Thoracic aorta (tissue), 2 donors: Measurements from ENCODE around the gene SPTLC3. TPM values are rescaled to one million over a fixed set of nuclear protein-coding genes. Genes with fewer than 3 reads are reported as not detected.

ENCODE experiments used
- ATAC-seq: fragments of 150-250 bp; one replicate; pipeline ENCODE4 v1.8.0; 2017; ENCODE audit warnings: low read depth; ENCODE audit not compliant: insufficient number of reproducible peaks, low FRiP score
- DNase-seq: peaks from one replicate; pipeline ENCODE4 v3.0.0-alpha.2; 2020; ENCODE audit warnings: low spot score
- H3K27ac ChIP-seq, 2 donors: fragments of 200-600 bp; sonication (generic); 1 replicate in 1 of 2; 2 replicates in 1 of 2; pipeline ENCODE4 v1.5.1; 2016; ENCODE audit warnings: mild to moderate bottlenecking in 2 of 2, moderate library complexity in 2 of 2
- H3K27me3 ChIP-seq: fragments of 200-600 bp; sonication (generic); replicated peaks from 2 replicates; pipeline ENCODE4 v1.6.0; 2016; ENCODE audit warnings: mild to moderate bottlenecking; ENCODE audit not compliant: insufficient read depth
- H3K36me3 ChIP-seq: fragments of 200-600 bp; sonication (generic); one replicate; pipeline ENCODE4 v1.5.1; 2016
- H3K4me1 ChIP-seq, 2 donors: fragments of 200-600 bp; sonication (generic); 1 replicate in 1 of 2; 2 replicates in 1 of 2; pipeline versions ENCODE4 v1.5.1 to v1.6.0; 2016; ENCODE audit warnings: low read depth in 2 of 2, mild to moderate bottlenecking in 1 of 2; ENCODE audit not compliant: control insufficient read depth in 1 of 2
- H3K4me3 ChIP-seq: fragments of 200-600 bp; sonication (generic); 2 replicates; pipeline ENCODE4 v1.5.1; 2016; ENCODE audit warnings: mild to moderate bottlenecking
- H3K9me3 ChIP-seq: fragments of 200-600 bp; sonication (generic); 2 replicates; pipeline ENCODE4 v1.5.1; 2016
- total RNA-seq, 2 donors: library from RNA; depleted of rRNA; stranded (reverse); fragments of >200 nt; gene quantifications; one replicate each; pipeline versions ENCODE4 v1.1.0 to v1.2.3, GENCODE V29; 2016
- TF ChIP-seq, protein P1 (sequence below): fragments of 200-600 bp; sonication (generic); IDR thresholded peaks from one replicate; pipeline ENCODE4 v1.5.1; 2019; ENCODE audit warnings: antibody characterized with exemption

SPTLC3 gene
- total RNA-seq, 2 donors from 2014 or later: 4.5 to 6.2 TPM

DNA sequence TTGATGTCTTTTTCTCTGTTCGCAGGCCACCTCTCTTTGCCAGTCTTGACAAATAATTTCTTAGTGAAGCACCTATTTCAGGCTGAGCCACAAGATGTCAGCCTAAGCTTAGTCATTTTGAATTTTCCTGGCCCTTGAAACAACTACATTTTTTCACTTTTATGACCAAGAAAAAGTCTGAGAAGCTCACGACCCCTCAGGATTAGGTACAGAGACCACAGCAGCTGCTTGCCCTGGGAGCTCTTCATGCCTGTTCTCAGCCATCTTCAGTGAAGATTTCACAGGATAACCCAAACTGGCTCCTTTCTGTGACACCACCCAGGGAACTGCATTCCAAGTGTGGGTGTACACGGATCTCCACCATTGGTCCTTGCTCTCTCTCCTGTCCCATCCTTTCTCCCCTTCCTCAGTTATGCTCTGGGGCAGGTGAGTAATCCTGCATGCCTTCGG, 38.4 kb upstream of the SPTLC3 start:
- H3K27ac ChIP-seq: no peak overlapping the region
- no peaks in the 10 kb centered on the region for H3K27me3 ChIP-seq
- no peaks in the 10 kb centered on the region for H3K36me3 ChIP-seq
- TF ChIP-seq, protein P1, sequence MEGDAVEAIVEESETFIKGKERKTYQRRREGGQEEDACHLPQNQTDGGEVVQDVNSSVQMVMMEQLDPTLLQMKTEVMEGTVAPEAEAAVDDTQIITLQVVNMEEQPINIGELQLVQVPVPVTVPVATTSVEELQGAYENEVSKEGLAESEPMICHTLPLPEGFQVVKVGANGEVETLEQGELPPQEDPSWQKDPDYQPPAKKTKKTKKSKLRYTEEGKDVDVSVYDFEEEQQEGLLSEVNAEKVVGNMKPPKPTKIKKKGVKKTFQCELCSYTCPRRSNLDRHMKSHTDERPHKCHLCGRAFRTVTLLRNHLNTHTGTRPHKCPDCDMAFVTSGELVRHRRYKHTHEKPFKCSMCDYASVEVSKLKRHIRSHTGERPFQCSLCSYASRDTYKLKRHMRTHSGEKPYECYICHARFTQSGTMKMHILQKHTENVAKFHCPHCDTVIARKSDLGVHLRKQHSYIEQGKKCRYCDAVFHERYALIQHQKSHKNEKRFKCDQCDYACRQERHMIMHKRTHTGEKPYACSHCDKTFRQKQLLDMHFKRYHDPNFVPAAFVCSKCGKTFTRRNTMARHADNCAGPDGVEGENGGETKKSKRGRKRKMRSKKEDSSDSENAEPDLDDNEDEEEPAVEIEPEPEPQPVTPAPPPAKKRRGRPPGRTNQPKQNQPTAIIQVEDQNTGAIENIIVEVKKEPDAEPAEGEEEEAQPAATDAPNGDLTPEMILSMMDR: peak; percentile 50
- H3K9me3 ChIP-seq: no peaks in the 10 kb centered on the region
- no peak for ATAC-seq
- DNase-seq: no peak
- no peaks in the 10 kb centered on the region for H3K4me1 ChIP-seq
- no peak overlapping the region for H3K4me3 ChIP-seq

DNA sequence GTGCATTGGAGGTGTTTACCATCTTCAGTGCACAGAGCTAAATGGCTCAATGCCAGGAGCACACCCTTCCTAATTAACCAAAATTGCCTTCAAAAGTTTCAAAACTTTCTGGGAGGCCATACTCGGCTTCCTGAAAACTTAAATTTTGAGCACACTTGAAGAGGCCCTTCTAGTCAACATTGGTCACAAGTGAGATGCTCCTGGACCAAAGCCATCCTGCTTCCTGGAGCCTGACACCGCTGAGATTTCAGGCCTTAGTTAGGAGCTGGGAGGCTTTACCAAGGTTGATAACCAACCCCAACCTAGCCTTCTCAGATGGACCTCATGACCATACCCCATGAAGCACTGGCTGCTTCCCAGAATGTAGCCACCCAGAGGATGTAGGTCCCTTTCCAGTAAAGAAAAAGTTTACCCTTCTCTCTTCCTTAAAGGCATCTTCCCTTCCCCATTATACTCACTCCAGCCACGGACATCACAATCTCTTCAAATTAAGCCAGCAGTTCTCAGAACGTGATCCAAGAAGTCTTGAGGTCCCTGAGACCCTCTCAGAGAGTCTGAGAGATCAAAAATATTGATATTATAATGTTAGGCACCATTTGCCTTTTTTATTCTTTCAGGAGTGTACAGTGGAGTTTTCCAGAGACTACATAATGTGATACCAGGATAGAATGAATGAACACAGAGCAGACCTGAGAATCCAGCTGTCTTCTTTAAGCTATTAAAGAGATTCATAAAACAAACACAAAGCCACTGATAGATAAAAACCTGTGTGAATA, 32.8 kb upstream of the SPTLC3 start:
- H3K36me3 ChIP-seq: no peaks in the 10 kb centered on the region
- no peak for ATAC-seq
- TF ChIP-seq, protein P1: no peak

DNA sequence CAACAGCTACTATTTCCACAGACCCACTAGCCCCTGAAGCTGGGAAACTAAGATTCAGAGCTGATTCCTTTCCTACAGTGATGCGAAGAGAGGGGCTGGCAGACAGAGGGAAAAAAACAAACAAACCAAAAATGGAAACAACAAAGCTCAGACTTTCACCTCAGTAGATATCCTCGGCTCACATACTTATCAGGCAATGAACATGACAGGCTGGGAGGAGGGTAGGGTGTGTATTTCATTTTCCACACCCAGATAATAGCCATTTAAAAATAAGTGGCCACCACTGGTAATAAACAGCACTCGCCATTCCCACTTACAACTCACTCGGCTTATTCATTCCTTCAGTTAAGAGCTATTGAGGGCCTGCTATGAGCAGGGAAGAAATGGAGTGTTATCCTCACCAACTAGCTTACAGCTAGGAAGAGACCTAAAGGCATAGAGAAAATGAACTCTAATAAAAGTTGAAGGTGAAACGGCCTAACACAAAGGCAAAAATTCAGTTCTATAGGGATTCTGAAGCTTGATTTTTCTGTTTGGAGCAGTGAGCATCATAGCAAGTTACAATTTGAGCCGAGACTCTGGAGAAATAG, 32.0 kb upstream of the SPTLC3 start:
- H3K9me3 ChIP-seq: no peaks in the 10 kb centered on the region
- ATAC-seq: no peak
- TF ChIP-seq, protein P1: no peak

More for the DNA sequence above, 32.8 kb upstream of the SPTLC3 start:
- Histone ChIP-seq H3K27ac (no peak overlapping the region), H3K27me3 (no peaks in the 10 kb centered on the region), H3K4me1 (no peaks in the 10 kb centered on the region), H3K4me3 (no peak overlapping the region), H3K9me3 (no peaks in the 10 kb centered on the region)
- no peak for DNase-seq

DNA sequence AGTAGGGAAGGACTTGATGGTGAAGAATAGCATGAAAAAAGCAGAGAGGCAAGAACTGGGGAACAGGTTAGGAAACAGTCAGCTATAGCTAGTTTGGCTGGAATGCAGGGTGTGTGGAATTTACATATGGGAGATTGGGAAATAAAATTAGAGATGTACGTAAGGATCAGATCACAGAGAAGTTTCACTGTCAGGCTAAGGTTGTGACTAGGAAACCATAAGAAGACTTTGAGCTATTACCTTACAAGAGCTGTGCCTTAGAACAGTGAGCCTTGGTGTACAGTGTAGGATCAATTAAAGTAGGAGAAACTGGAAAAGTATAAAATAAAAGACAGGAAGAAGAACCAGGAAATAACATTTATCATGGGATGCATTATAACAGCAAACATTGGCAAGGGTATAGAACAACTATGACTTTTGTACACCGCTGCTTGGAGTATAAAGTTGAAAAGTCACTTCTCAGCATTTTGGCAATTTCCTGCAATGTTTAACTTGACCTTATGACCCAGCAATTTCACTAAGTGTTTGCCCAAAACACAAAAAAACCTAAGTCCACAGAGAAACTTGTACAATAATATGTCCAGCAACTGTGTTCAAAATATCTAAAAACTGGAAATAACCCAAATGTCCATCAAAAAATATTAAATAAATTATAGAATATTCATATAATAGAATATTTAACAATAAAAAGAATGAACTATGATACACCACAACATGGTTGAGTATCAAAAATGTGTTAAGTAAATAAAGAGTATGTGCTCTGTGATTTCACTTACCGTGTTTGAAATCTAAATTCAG, 31.2 kb upstream of the SPTLC3 start:
- Histone ChIP-seq H3K27me3 (no peaks in the 10 kb centered on the region), H3K36me3 (no peaks in the 10 kb centered on the region), H3K27ac (no peak overlapping the region), H3K9me3 (no peaks in the 10 kb centered on the region), H3K4me1 (no peaks in the 10 kb centered on the region), H3K4me3 (no peak overlapping the region)
- DNase-seq (no peak), ATAC-seq (no peak)
- TF ChIP-seq, protein P1: no peak

More for the DNA sequence above, 32.0 kb upstream of the SPTLC3 start:
- no peaks in the 10 kb centered on the region for H3K4me1 ChIP-seq
- no peak overlapping the region for H3K27ac ChIP-seq
- no peaks in the 10 kb centered on the region for H3K36me3 ChIP-seq
- DNase-seq: no peak
- no peak overlapping the region for H3K4me3 ChIP-seq
- H3K27me3 ChIP-seq: no peaks in the 10 kb centered on the region

DNA sequence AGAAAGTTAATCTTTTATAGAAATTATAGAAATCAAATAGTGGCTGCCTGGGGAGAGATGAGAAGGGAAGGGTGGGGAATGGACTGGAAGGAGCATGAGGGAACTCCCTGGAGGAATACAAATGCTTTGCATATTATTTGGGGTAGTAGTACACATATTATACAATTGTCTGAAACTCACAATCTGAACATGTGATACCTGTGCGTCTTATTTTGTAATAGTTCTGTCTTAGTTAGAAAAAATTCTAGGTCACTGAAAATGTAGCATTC, 30.7 kb upstream of the SPTLC3 start:
- Histone ChIP-seq H3K27me3 (no peaks in the 10 kb centered on the region), H3K27ac (no peak overlapping the region), H3K36me3 (no peaks in the 10 kb centered on the region), H3K4me1 (no peaks in the 10 kb centered on the region), H3K4me3 (no peak overlapping the region), H3K9me3 (no peaks in the 10 kb centered on the region)
- TF ChIP-seq, protein P1: no peak
- DNase-seq (no peak), ATAC-seq (no peak)
